ENCODE results near the gene CNNM4. TPM values are rescaled to one million over a fixed set of nuclear protein-coding genes. Genes with fewer than 3 reads are reported as not detected.

CNNM4 gene
- total RNA-seq, 1 experiment from 2014 or later, result 14.0 TPM

GRCh38 chr2:96825057-96825456 is 64.4 kb downstream of the CNNM4 start (continued):
- TF ChIP-seq HMGXB4 (CRISPR knock-in tag; IDR thresholded peaks at IDR 0.05) (no peak), CREB1 (CRISPR knock-in tag; IDR thresholded peaks at IDR 0.05) (no peak), KAT7 (CRISPR knock-in tag; IDR thresholded peaks at IDR 0.05; ENCODE audit: borderline replicate concordance) (no peak)

GRCh38 chr2:96826546-96827278 is 66.0 kb downstream of the CNNM4 start:
- H3K27me3 Mint-ChIP-seq (ENCODE audit: low read depth), result no peaks in the 10 kb centered on the region
- H3K4me1 Mint-ChIP-seq, result peaks cover 1% of the 10 kb centered on the region
- CTCF ChIA-PET, result interaction anchor here (0.9 to 1.4 kb wide), 3 partner anchors 32 to 125 kb away, joined by 3 to 5 read pairs (median 3); no protein-coding TSS in a partner anchor
- no peak for DNase-seq (ENCODE audit: low spot score)
- H3K27ac Mint-ChIP-seq, result no peak overlapping the region
- H3K9me3 Mint-ChIP-seq, result no peaks in the 10 kb centered on the region
- POLR2A ChIA-PET, result no interaction called here
- H3K4me3 Mint-ChIP-seq, result no peak overlapping the region
- H3K36me3 Mint-ChIP-seq, result peaks cover 60% of the 10 kb centered on the region
- ATAC-seq, result no peak
- TF ChIP-seq CDX4 (CRISPR knock-in tag; IDR thresholded peaks at IDR 0.05; ENCODE audit: borderline replicate concordance) (no peak), CREM (CRISPR knock-in tag; IDR thresholded peaks at IDR 0.05) (no peak), SMAD3 (CRISPR knock-in tag; IDR thresholded peaks at IDR 0.05; ENCODE audit: borderline replicate concordance) (no peak), FOXP4 (CRISPR knock-in tag; IDR thresholded peaks at IDR 0.05) (no peak), ATF2 (CRISPR knock-in tag; IDR thresholded peaks at IDR 0.05; ENCODE audit: borderline replicate concordance, low read depth) (no peak), MLX (CRISPR knock-in tag; IDR thresholded peaks at IDR 0.05) (no peak), HMGA2 (CRISPR knock-in tag; IDR thresholded peaks at IDR 0.05) (no peak), ZNF671 (CRISPR knock-in tag; IDR thresholded peaks at IDR 0.05) (no peak), ERG (CRISPR knock-in tag; IDR thresholded peaks at IDR 0.05) (no peak), E2F4 (CRISPR knock-in tag; IDR thresholded peaks at IDR 0.05; ENCODE audit: borderline replicate concordance, low read depth) (no peak), ZSCAN18 (CRISPR knock-in tag; IDR thresholded peaks at IDR 0.05) (no peak), ATF3 (CRISPR knock-in tag; conservative IDR thresholded peaks at IDR 0.05) (no peak), TEAD1 (CRISPR knock-in tag; IDR thresholded peaks at IDR 0.05) (no peak), NFYB (CRISPR knock-in tag; conservative IDR thresholded peaks at IDR 0.05; ENCODE audit: low read depth) (no peak), RELA (CRISPR knock-in tag; IDR thresholded peaks at IDR 0.05; ENCODE audit: borderline replicate concordance) (no peak), ZBTB21 (CRISPR knock-in tag; IDR thresholded peaks at IDR 0.05; ENCODE audit: borderline replicate concordance) (no peak)

All from WTC11 (cell line).